GM06990 (cell line): ENCODE measurements around the gene AOX1.
"Not testable (repeated sequence)": the region's sequence is repeated elsewhere in the genome, so short reads cannot be mapped to it uniquely, and the experiment has no call there.

ENCODE experiments used
- DNase-seq: peaks from one replicate; pipeline ENCODE4 v3.0.0-alpha.2; 2011; ENCODE audit not compliant: insufficient read length; ENCODE audit errors: extremely low read depth
- H3K27me3 ChIP-seq: replicated peaks from 2 replicates; pipeline ENCODE4 v1.6.0; 2011; ENCODE audit warnings: low read length; ENCODE audit not compliant: control insufficient read depth, insufficient read depth
- H3K36me3 ChIP-seq: 2 replicates; pipeline ENCODE4 v1.5.1; 2011; ENCODE audit warnings: low read length; ENCODE audit not compliant: control insufficient read depth, insufficient read depth
- H3K4me3 ChIP-seq: replicated peaks from 2 replicates; pipeline ENCODE4 v1.5.1; 2011; ENCODE audit warnings: low read depth, mild to moderate bottlenecking, control low read depth, low read length
- CTCF ChIP-seq: IDR thresholded peaks from 2 replicates; pipeline ENCODE4 v1.5.1; 2011; ENCODE audit warnings: low read length, control low read depth, mild to moderate bottlenecking, inconsistent platforms; ENCODE audit not compliant: insufficient read depth, poor library complexity, severe bottlenecking

AOX1 gene

GRCh38 chr2:200681697-200682096, 95.9 kb downstream of the AOX1 start:
- TF ChIP-seq CTCF: no peak
- DNase-seq: no peak
- Histone ChIP-seq H3K4me3 (no peak overlapping the region), H3K27me3 (no peaks in the 10 kb centered on the region), H3K36me3 (no peaks in the 10 kb centered on the region)

DNA sequence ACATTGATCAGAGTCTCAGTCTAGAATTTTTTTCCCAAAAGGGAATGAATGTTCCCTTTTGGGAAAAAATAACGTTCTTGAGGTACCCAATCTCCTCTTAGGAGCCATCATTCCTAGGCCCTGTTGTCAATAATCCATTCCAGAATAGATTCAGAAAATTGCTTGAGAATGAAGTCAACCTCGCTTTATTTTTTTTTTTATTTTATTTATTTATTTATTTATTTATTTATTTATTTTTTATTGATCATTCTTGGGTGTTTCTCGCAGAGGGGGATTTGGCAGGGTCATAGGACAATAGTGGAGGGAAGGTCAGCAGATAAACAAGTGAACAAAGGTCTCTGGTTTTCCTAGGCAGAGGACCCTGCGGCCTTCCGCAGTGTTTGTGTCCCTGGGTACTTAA, 96.6 kb downstream of the AOX1 start:
- H3K4me3 ChIP-seq, DNase-seq, H3K36me3 ChIP-seq, H3K27me3 ChIP-seq: not testable (repeated sequence)

GRCh38 chr2:200687922-200688920, 102.4 kb downstream of the AOX1 start:
- no peak for DNase-seq
- Histone ChIP-seq H3K4me3 (no peak overlapping the region), H3K27me3 (no peaks in the 10 kb centered on the region), H3K36me3 (no peaks in the 10 kb centered on the region)
- TF ChIP-seq CTCF: no peak

- Histone ChIP-seq H3K36me3 (no peaks in the 10 kb centered on the region), H3K27me3 (no peaks in the 10 kb centered on the region), H3K4me3 (no peak overlapping the region)
- no peak for TF ChIP-seq CTCF
- no peak for DNase-seq
Observed at GRCh38 chr2:200689115-200689514, 103.3 kb downstream of the AOX1 start.

GRCh38 chr2:200693836-200694470, 108.1 kb downstream of the AOX1 start:
- Histone ChIP-seq H3K4me3 (no peak overlapping the region), H3K27me3 (0 out of 2 replicates have a peak, but pooled peaks cover 2% of the 10 kb centered on the region), H3K36me3 (no peaks in the 10 kb centered on the region)
- no peak for TF ChIP-seq CTCF
- no peak for DNase-seq

DNA sequence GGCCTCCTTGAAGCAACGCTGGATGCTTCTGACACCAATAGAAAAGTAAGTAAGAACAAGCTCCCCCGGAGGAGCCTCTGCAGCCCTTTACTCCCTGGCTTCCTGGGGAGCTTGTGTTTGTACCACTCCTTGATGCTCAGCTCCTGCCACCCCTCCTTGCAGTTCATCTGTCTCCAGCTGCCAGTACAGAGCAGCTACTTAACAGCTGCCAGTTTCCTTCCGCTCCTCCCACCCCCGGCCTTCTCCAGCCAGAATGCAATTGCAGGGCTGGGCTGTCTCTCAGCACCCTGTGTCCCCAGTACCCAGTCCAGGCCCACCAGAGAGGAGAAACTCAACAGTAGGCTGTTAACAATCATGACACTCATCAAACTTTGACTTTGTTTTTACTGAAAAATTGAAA, 109.4 kb downstream of the AOX1 start:
- Histone ChIP-seq H3K4me3 (no peak overlapping the region), H3K36me3 (no peaks in the 10 kb centered on the region), H3K27me3 (peaks cover 2% of the 10 kb centered on the region; the same call in 1 of the 2 replicates)
- no peak for DNase-seq
- no peak for TF ChIP-seq CTCF
